ENCODE measurements around the gene SH3GL1. TPM values are rescaled to one million over a fixed set of nuclear protein-coding genes. Genes with fewer than 3 reads are reported as not detected.

SH3GL1 gene
- polyA plus RNA-seq, 1 of the 3 experiments (the other 2 are of a cell fraction): 82.8 TPM

- no peak for TF ChIP-seq FOXM1 (IDR thresholded peaks at IDR 0.05; ENCODE audit: low read depth)
- no peak for TF ChIP-seq FOXJ3 (CRISPR knock-in tag; IDR thresholded peaks at IDR 0.05)
- no peak for TF ChIP-seq CHD2 (IDR thresholded peaks at IDR 0.05; ENCODE audit: low read length, partially characterized antibody)
- TF ChIP-seq JUND (IDR thresholded peaks at IDR 0.05): no peak
- TF ChIP-seq NRF1 (IDR thresholded peaks at IDR 0.05; ENCODE audit: low read depth, low read length): no peak
- TF ChIP-seq CTCF (IDR thresholded peaks at IDR 0.05): no peak
- no peak for TF ChIP-seq MAX (IDR thresholded peaks at IDR 0.05; ENCODE audit: low read depth)
- TF ChIP-seq YY1 (IDR thresholded peaks at IDR 0.05; ENCODE audit: low read depth): no peak
- no peak for TF ChIP-seq RXRA (IDR thresholded peaks at IDR 0.05; ENCODE audit: borderline replicate concordance, low read depth)
- no peak for TF ChIP-seq ELF1 (IDR thresholded peaks at IDR 0.05)
- TF ChIP-seq RFX5 (IDR thresholded peaks at IDR 0.05; ENCODE audit: low read length): no peak
- TF ChIP-seq GATA2 (CRISPR knock-in tag; IDR thresholded peaks at IDR 0.05): no peak
- TF ChIP-seq USF1 (IDR thresholded peaks at IDR 0.05; ENCODE audit: borderline replicate concordance, low read depth): no peak
- TF ChIP-seq EZH2phosphoT487 (IDR thresholded peaks at IDR 0.05; ENCODE audit: borderline replicate concordance, low read depth): no peak
- TF ChIP-seq RAD21 (IDR thresholded peaks at IDR 0.05; ENCODE audit: low read length): no peak
- TF ChIP-seq MXI1 (IDR thresholded peaks at IDR 0.05; ENCODE audit: low read depth, low read length): no peak
- no peak for TF ChIP-seq IRF3 (IDR thresholded peaks at IDR 0.05; ENCODE audit: low read depth, low read length)
- no peak for TF ChIP-seq EP300 (IDR thresholded peaks at IDR 0.05; ENCODE audit: borderline replicate concordance in 1 of 2, low read depth in 1 of 2, low read length in 1 of 2)
- no peak for TF ChIP-seq GABPA (IDR thresholded peaks at IDR 0.05; ENCODE audit: low read depth)
- 100% methylated on average over 6 of the region's 12 CpGs for WGBS (ENCODE audit: low lambda C conversion rate)
- H3F3A ChIP-seq (replicated peaks; ENCODE audit: insufficient read depth): peaks cover 14% of the 10 kb centered on the region
- H3K27ac ChIP-seq (ENCODE audit: low read depth in 2 of 2, low read length in 1 of 2): no peak overlapping the region
- no peaks in the 10 kb centered on the region for H3K79me2 ChIP-seq (ENCODE audit: insufficient read depth)
- H4K20me1 ChIP-seq (ENCODE audit: insufficient read depth): no peaks in the 10 kb centered on the region
- no peaks in the 10 kb centered on the region for H3K9me2 ChIP-seq
- no peaks in the 10 kb centered on the region for H3K27me3 ChIP-seq (ENCODE audit: insufficient read depth)
- no peak overlapping the region for H3K4me2 ChIP-seq
- POLR2A ChIA-PET: no interaction called here
- H3K9me3 ChIP-seq: no peaks in the 10 kb centered on the region
- no peak for DNase-seq
- H3K36me3 ChIP-seq (replicated peaks in 1 of 2; ENCODE audit: control insufficient read depth in 1 of 2, insufficient read depth in 2 of 2, low read length in 1 of 2): peaks cover 3 to 12% of the 10 kb centered on the region in 2 experiments
- no peaks in the 10 kb centered on the region for H3K4me1 ChIP-seq (ENCODE audit: control insufficient read depth in 1 of 2, insufficient read depth in 2 of 2, low read depth in 1 of 2, low read length in 1 of 2)
- no peak overlapping the region for H3K4me3 ChIP-seq (ENCODE audit: low read depth in 2 of 2, low read length in 1 of 2)
- no peak overlapping the region for H3K9ac ChIP-seq
- no peak overlapping the region for H2AFZ ChIP-seq (ENCODE audit: low read depth)
- CTCF ChIA-PET: interaction anchor here (1.0 to 9.7 kb wide), 6 partner anchors 10 to 87 kb away, joined by 3 to 130 read pairs (median 38); partner anchors contain the start of genes MPND and SH3GL1
Observed at GRCh38 chr19:4354282-4354681, 46.1 kb downstream of the SH3GL1 start.
